Activated T-helper 1 cell treated with anti-CD3 and anti-CD28 coated beads, Interleukin-2, amount 50 U/mL, for 16 hours (primary cell): ENCODE measurements around the gene PGLYRP1.

ENCODE experiments used
- DNase-seq, 2 donors: peaks; one replicate each; pipeline ENCODE4 v3.0.0-alpha.2; 2020; ENCODE audit warnings: low read depth in 1 of 2, low spot score in 1 of 2

PGLYRP1 gene

DNA sequence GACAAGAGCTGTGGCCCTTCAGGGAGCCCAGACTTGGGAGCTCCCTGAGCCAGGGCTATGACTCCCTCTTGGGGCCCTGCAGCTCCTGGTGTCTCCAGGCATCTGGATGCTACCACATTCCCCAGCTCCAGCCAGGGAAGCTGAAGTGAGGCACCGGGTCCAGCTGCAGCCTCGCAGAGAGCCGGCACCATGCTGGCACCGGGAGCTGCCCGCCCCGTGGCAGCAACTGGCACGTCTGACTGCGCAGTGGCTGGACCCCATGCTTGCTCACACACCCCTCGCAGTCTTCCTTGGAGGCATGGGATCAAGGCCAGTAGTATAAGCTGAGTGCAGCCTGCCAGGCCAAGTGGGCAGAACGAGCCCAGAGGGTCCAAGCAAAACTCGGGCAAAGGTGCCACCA is 10.5 kb upstream of the PGLYRP1 start:
- no peak for DNase-seq

DNA sequence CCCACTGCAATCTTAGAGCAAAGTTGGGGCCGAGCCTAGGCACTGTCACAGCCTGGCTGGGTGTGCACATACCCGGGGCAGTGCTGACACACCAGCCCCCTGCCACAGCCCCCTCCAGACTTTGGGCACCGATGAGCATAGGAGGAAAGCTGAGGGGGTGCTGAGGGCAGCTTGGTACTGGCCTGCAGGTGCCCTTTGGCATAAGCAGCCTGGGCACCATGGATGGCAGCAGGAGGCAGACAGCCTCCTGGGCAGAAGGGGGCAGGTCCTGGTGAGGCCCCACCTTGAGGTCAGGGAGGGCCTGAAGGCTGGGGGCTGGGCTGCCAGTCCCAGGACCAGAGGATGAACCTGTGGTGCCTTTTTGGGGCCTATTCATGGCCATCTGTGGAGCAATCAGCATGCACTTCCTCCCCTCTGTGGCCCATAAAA is 9.8 kb upstream of the PGLYRP1 start:
- no peak for DNase-seq

DNA sequence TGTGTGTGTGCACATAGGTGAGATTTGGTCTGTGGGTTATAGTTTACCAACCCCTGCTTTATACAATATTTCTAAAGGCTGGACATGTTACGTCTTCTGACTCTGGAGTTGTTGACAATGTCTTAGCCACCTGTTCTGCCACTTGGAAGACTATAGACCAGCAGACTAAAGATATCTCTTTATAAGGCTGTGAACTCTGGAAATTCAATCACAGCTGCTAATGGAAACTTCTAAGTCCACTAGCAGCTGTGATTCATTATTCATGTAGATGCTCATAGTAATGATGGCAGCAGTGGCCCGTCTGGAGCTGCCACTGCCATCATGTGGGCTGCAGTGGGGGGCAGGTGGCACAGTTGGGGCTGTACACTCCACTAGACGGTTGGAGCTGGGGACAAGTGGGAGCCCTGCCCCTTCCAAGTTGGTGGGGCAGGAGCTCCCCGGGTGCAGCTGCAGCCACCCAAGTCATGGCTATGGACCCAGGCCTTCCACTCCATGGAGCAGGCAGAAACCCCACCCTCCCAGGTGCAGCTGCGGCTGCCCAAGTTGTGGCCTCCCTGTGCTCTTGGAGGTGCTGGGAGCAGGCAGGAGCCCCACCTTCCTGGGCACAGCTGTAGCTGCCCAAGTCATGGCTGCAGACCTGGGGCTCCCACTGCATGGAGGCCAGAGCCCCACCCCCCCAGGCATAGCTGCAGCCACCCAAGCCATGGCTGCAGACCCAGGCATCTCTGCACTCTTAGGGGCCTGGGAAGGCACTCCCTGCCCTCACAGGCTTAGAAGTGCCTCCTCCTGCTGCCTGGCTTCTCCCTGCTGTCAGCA is 9.1 kb upstream of the PGLYRP1 start:
- DNase-seq = no peak

DNA sequence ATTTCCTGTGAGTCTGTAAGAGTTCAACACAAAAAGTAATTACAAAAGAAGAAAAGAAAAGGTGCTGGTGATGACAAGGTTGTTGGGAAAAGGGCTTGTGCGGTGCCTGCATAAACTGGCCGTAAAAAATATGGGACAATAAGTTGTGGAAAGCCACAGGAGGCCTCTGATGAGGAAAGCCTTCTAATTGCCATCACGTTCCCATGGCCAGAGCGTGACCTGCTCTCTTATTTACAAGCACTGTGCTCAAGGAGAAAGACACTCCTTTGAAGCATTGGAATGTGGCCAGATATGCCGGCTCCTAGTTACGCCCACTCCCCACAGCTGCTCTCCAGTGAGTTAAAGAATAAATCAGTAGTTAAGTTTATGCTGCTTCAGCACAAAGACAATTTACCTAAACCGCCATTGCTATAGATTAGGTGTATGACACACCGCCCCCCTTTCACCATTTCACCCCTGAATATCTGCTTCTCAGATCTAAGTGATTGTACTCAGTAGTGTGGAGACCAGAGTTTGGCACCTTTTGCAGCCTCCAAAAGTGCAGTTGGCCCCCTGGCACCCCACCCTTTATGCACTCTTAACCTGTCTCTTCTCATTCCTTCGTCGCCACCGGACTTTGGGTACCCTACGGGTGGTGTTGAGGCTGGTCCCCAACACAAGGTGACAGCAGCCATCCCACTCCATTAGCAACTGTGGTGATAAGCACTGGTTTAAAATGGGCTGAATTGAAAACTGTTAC is 8.1 kb upstream of the PGLYRP1 start:
- no peak for DNase-seq

DNA sequence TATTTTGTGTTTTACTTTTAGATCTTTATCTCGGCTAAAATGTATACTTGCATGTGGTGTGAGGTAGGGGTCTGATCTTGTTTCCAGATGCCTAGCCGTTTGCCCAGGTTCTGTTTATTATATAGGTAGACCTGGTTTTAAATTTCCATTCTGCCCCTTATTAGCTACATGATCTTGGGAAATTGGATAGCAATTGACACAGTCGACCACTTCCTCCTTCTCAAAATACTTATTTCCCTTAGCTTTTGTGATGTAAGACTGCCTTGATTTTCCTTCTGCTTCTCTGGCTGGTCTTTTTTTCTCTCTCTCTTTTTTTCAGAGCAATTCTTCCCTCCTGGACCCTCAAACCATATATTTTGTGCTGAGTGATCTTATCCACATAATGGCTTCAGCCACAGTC is 3.0 kb upstream of the PGLYRP1 start:
- DNase-seq = no peak

DNA sequence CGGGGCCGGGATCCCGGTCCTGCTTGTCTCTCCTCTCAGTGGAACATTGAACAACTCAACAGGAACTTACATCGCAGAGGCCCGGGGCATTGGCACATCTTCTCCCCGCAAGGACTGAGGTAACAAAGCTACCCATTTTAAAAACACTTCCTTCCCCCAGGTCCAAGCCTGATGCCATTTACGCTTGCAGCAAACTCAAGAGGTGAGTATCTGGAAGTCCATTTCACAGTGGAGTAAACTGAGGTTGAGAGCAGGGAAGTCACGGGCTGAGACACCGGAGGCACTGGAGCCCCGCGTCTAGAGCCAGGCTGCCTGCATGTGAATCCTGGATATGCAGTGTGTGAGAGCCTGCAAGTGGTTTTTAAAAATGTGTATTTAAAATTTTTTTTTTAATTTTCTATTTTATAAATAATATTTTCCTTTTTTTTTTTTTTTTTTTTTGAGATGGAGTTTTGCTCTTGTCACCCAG is 492 bp upstream of the PGLYRP1 start:
- no peak for DNase-seq

DNA sequence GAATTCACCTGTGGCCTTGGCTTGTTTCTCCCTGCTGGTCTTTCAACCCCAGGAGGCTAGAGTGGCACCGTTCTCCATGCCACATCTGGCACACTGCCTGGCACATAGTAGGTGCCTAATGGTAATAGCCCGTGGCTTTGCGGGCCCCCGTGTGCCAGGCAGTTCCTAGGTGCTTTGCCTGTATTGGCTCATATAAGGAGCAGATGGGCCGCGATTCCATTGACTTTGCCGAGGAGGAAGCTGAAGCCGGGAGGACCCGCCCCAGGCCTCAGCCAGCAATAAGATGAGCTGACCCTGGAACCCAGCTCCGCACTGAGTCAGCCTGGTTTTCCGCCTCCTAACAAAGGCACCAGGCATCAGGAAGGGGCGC is 807 bp downstream of the PGLYRP1 start:
- DNase-seq = no peak

DNA sequence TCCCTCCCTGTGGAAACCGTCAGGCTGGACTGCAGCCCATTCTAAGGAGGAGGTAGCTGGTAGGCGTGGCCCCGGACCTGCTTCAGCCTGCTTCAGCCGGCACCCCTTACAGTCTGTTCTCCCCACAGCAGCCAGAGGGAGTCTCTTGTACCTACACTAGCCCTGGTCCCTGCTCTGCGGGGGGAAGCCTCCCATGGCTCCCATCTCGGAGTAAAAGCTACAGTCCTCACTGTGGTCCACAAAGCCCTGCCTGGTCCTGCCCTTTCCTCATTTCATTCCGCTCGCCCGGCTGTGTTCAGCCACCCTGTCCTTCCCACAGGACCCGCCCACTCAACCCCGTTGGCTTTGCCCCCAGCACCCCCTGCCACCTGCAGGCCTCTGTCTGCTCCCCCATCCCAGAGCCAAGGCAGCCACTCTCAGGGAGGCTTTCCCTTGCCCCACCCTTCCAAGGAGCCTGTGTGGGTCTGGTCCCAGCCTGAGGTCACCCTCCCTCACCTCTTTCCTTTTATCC is 1.3 kb downstream of the PGLYRP1 start:
- no peak for DNase-seq

DNA sequence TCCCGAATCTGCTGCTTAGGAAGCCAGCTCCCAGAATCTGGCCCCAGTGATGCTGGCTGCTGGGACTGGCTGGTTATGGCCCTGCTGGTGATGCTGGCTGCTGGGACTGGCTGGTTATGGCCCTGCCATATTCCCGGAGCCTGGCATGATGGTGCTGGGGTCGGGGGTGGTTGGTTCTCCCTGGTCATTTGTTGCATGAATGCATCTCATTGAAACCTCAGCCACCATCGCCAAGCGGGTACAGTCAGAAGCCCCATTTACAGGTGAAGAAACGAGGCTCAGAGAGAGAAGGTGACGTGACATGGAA is 2.1 kb downstream of the PGLYRP1 start:
- no peak for DNase-seq

DNA sequence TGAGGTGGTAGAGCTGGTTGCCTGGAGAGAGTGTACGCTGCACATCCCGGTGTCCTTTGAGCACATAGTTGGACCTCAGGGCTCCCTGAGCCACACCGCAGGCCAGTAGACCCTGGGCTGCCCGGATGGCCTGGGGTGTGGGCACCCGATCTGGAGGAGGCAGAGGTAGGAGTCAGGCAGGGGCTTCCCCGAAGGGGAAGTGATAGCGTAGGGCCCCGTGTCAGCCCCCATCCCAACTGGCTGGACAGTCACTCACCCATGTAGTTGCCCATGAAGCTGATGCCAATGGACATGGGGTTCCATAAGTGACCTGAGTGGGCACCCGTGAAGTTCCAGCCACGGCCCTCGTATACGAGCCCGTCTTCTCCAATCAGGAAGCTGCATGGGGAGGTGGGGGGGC is 3.6 kb downstream of the PGLYRP1 start:
- no peak for DNase-seq

DNA sequence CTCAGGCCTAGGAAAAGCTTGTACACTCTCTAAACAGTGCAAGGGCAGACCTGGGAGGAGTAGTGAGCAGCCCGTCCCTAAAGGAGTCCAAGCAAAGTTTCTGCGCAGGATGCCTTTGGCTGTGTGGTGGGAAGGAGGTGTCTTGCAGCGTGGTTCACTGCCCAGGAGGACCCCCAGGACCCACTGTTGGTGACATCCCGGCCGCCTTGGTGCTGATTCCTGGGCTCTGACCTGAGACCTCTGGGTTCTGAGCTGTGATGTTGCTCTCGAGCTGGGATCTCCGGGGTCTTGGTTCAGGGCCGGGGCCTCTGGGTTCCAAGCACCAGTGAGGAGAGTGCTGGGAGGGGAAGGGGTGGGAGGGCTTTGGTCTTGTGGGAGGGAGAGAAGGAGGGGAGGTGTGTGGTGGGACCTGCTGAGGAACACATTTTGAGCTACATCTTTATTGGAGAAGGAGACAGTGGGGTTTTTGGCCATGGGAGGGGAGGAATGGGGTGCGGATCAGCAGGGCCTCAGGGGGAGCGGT is 4.1 kb downstream of the PGLYRP1 start:
- no peak for DNase-seq

DNA sequence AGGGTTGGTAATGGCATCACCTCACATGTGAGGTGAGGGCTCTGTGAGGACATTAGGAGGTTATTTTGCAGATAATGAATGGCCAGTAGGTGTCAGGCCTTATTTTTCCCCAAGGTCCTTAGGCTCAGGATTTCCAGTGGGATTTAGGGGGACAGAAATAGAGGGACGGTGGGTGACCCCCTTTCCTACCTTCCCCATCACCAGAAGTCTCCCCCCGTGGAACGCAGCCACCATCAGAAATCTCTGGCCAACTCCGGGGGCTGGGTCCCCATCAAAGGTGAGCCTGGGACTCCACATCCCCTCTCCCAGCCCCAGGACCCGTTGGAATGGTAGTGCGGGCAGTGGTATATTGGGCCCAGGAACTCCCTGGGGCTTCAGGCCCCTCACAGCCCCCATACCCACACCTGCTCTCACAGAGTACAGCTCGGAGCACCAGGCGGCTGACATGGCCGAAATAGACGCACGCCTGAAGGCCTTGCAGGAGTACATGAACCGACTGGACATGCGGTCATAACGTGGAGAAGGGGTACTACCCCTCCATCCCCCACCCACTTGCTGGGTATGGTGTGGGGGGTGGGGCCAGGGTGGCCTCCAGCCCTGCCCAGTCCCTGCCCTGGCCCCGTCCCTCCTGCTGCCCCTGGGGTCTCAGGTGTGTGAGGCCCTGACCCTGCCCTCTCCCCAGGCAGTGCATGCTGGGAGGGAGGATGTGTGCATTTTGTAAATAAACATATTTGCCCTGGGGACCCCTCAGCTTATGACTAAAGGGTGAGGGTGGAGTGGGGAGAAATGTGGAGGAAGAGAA is 4.8 kb downstream of the PGLYRP1 start:
- no peak for DNase-seq

DNA sequence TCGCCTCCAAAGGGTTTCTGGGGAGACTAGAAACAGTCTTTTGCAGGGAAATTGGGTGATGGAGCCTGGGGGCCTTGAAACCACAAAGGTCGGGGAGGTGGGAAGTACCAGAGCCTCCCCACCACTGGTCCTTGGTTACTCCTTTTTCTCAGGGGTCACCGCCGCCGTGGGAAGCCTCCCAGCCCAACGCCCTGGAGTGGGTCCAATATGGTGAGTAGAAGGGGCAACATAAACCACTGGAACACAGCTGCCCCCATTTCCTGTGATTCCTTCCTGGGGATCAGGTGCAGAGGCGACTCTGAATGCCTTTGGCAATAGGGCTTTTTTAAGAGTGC is 5.8 kb downstream of the PGLYRP1 start:
- no peak for DNase-seq

DNA sequence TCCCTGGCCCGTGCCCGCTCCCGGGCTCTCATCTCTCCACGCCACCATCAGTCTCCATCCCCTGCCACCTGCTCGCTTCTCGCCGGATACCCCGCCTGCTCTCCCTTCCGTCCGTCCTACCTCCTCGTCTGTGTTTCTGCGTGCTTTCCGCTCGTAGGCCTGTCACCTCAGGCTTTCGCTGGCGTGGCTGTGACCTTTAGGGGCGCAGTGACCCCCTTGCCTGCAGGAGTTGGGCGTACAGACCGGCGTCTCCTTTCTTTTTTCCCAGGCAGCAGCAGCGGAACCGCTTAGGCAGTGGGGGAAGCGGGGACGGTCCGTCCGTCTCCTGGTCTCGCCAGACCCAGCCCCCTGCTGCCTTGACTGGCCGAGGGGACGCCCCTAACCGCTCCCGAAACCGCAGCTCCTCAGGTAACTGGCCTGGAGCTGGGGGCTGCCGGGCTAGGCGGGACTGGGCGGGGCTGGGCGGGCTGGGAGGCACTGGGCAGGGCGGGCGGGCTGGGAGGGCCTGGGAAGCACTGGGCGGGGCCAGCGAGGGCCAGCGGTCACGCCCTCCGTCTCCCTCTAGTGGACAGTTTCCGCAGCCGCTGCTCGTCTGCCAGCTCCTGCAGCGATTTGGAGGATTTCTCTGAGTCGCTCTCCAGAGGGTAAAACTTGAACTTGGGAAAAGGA is 6.3 kb downstream of the PGLYRP1 start:
- peak; percentile 70 for DNase-seq

DNA sequence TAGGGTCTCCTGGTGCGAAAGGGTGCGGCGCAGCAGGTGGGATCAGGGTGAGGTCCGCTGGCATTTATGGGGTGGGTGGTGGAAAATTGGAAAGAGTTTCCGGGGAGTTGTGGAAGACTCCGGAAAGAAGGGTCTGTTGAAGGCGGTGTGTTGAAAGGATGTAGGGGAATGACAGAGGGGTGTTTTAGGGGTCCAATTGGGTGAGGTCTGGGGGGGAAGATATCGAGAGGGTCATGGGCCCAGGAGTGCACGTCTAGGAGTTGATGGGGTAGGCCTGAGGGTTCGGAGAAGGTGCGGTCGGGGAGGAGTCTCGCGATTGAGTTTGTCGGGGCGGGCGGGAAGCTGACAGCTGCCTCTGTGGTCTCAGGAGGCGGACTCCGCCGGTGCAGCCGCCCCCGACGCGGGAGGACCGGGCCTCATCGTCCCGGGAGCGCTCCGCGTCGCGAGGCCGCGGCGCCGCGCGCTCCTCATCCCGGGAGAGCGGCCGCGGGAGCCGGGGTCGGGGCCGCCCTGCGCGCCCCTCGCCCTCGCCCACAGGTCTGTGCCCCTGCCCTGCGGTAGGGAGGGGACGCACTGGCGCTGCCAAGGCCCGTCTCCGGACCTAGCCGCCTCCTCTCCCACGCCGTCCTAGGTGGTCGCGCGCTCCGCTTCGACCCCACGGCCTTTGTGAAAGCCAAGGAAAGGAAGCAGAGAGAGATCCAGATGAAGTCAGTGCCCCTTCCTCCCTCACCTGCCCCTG is 7.0 kb downstream of the PGLYRP1 start:
- no peak for DNase-seq

DNA sequence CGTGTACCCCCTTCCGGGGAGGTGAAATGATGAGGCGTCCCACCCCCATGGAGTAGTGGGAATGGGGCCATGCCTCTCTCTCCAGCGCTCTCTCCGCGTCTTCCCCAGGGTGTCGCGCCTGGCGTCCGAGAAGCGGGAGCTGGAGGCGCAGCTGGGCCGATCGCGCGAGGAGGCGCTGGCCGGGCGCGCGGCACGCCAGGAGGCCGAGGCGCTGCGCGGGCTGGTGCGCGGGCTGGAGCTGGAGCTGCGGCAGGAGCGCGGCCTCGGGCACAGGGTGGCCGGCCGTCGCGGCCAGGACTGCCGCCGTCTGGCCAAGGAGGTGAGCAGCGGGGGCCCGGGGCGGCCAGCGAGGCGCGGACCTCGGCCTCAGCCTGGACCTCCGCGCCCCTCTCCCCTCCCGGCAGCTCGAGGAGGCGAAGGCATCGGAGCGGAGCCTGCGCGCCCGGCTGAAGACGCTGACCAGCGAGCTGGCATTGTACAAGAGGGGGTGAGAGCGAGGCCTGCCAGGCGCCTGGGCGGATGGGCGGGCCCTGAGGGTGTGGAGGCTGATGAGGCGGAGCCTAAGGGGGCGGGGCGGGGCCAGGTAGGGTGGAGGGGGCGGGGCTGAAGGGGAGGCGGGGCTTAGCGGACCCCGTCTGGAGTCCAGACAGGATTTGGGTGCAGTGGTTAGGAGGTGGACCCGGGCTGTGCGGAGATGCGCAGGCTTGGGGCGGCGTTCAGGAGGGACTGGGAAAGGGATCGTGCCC is 7.7 kb downstream of the PGLYRP1 start:
- DNase-seq = peak; percentile 39 to 49

DNA sequence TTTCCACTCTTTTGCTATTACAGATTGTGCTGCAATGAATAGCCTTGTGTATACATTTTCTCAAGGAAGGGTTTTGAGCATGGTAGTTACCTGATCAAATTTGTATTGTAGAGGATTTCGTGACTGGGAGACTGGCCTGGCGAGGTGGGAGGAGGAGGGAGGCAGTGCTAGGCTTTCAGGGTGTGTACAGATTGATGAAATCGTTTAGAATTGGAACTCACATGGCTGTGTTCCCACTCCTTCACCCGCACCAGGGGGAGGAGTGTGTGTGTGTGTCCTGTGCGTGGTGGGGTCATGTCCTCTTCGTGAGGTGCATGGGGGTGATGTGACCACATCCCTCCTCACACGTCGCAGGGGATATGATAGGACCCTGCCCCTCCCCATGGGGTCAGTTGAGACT is 8.3 kb downstream of the PGLYRP1 start:
- no peak for DNase-seq

DNA sequence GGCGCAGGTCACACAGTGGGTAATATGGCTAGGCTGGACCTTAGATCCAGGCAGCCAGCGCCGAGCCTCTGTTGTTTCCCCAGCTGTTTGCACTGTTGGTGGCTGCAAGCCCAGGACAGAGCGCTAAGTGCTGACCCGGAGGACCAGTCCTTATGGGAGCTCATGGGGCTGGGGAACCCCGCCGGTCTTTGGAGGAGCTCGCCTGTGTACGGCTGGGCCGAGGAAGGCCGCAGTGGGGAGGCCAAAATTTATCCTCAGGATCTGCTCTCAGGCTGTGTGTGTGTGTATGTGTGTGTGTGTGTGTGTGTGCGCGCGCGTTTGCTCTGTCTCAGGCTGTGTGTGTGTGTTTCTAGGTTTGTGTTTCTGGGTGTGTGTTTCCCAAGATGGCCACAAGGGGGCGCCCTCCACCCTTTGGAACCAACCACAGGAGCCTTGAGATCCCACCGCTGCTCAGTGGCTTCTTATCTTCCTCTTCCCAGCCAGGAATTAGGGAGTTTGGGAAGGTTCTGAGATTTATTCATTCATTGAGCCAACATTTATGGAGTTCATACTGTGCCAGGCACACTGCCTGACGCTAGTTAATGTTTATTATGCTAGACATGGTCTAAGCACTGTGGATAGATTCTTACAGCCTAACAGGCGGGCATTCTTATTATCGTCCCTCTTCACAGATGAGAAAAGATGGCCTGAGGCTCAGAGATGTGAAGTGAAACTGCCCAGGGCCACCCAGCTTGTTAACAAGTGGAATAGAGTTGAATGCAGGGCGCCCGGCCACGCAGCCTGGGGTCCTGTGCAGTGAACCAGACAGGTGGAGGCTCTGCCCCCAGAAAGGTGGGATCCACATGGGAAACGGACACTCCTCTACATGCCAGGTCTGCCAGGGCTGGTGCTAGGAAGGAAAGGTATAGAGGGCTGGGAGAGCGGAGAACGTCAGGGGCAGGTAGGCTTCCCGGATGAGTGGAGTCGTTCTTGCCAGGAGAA is 13.0 kb downstream of the PGLYRP1 start:
- DNase-seq = peak; percentile 53 to 57
